ENCODE results near the gene CDH4. TPM values are rescaled to one million over a fixed set of nuclear protein-coding genes. Genes with fewer than 3 reads are reported as not detected.

CDH4 gene
- total and polyA plus RNA-seq, 8 donors, result under 0.01 to 2.2 (median 0.11) TPM; not detected in 2

- TF ChIP-seq EP300 (IDR thresholded peaks at IDR 0.05), result no peak
- no peaks in the 10 kb centered on the region for H3K9me3 ChIP-seq
- no peaks in the 10 kb centered on the region for H3K4me1 ChIP-seq
- intact Hi-C loops (cut with DNase I; ENCODE audit: low total_unique reads), result no loop called here
- WGBS, 5 donors, result 81 to 93% (median 89%) methylated on average over 3 to 6 of the region's 6 CpGs
- no peak overlapping the region for H3K27ac ChIP-seq
- no peak for DNase-seq
- H3K4me3 ChIP-seq, result no peak overlapping the region
- H3K27me3 ChIP-seq, result peaks cover 0 to 39% (median 6%) of the 10 kb centered on the region in 3 donors
- no peaks in the 10 kb centered on the region for H3K36me3 ChIP-seq
These were observed 667.2 kb downstream of the CDH4 start for GRCh38 chr20:61919239-61919638.

GRCh38 chr20:61919675-61920365 is 667.8 kb downstream of the CDH4 start:
- Histone ChIP-seq H3K27ac (no peak overlapping the region), H3K27me3 (peaks cover 0 to 40% (median 6%) of the 10 kb centered on the region in 3 donors), H3K4me3 (no peak overlapping the region), H3K36me3 (no peaks in the 10 kb centered on the region), H3K4me1 (no peaks in the 10 kb centered on the region), H3K9me3 (no peaks in the 10 kb centered on the region)
- intact Hi-C loops (cut with DNase I; ENCODE audit: low total_unique reads), result no loop called here
- TF ChIP-seq EP300 (IDR thresholded peaks at IDR 0.05) (no peak), POLR2A (IDR thresholded peaks at IDR 0.05) (no peak), CTCF (IDR thresholded peaks at IDR 0.05) (no peak), POLR2AphosphoS5 (IDR thresholded peaks at IDR 0.05) (no peak)
- WGBS, 5 donors, result 82 to 88% (median 87%) methylated on average over 42 of the region's 42 CpGs
- no peak for DNase-seq

GRCh38 chr20:61922411-61922810 is 670.4 kb downstream of the CDH4 start:
- TF ChIP-seq POLR2AphosphoS5 (IDR thresholded peaks at IDR 0.05), result no peak
- no peak for TF ChIP-seq EP300 (IDR thresholded peaks at IDR 0.05)
- no peak for TF ChIP-seq POLR2A (IDR thresholded peaks at IDR 0.05)
- TF ChIP-seq CTCF (IDR thresholded peaks at IDR 0.05), result no peak
- H3K27me3 ChIP-seq, result peaks cover 0 to 31% (median 0%) of the 10 kb centered on the region in 3 donors
- H3K27ac ChIP-seq, result no peak overlapping the region
- no peaks in the 10 kb centered on the region for H3K4me1 ChIP-seq
- no peak for DNase-seq
- no peaks in the 10 kb centered on the region for H3K9me3 ChIP-seq
- 63 to 82% (median 79%) methylated on average over 8 of the region's 8 CpGs for WGBS, 5 donors
- no peak overlapping the region for H3K4me3 ChIP-seq
- intact Hi-C loops (cut with DNase I; ENCODE audit: low total_unique reads), result no loop called here
- no peaks in the 10 kb centered on the region for H3K36me3 ChIP-seq

GRCh38 chr20:61922936-61923335 is 670.9 kb downstream of the CDH4 start:
- H3K36me3 ChIP-seq, result no peaks in the 10 kb centered on the region
- TF ChIP-seq POLR2AphosphoS5 (IDR thresholded peaks at IDR 0.05), result no peak
- TF ChIP-seq CTCF (IDR thresholded peaks at IDR 0.05), result no peak
- TF ChIP-seq EP300 (IDR thresholded peaks at IDR 0.05), result no peak
- TF ChIP-seq POLR2A (IDR thresholded peaks at IDR 0.05), result no peak
- intact Hi-C loops (cut with DNase I; ENCODE audit: low total_unique reads), result no loop called here
- H3K27me3 ChIP-seq, result peaks cover 0 to 26% (median 0%) of the 10 kb centered on the region in 3 donors
- no peak overlapping the region for H3K4me3 ChIP-seq
- no peak for DNase-seq
- no peaks in the 10 kb centered on the region for H3K4me1 ChIP-seq
- no peak overlapping the region for H3K27ac ChIP-seq
- WGBS, 5 donors, result 57 to 84% (median 80%) methylated on average over 7 to 8 of the region's 8 CpGs
- no peaks in the 10 kb centered on the region for H3K9me3 ChIP-seq
